Measurements from ENCODE around the gene NKD2. TPM values are rescaled to one million over a fixed set of nuclear protein-coding genes. Genes with fewer than 3 reads are reported as not detected.

Gene NKD2
- polyA plus RNA-seq, 1 donor from 2014 or later, result not detected

GRCh38 chr5:1001406-1002270 lies 7.0 kb upstream of the NKD2 start:
- H3K36me3 Mint-ChIP-seq, result no peaks in the 10 kb centered on the region
- no peak overlapping the region for H3K27ac Mint-ChIP-seq
- no peaks in the 10 kb centered on the region for H3K9me3 Mint-ChIP-seq
- peak overlapping the region in 2 of 4 donors; percentile 12 to 17 for H3K4me3 Mint-ChIP-seq
- H3K4me1 Mint-ChIP-seq, result peaks cover 0 to 6% (median 5%) of the 10 kb centered on the region in 3 donors
- peaks cover 37% of the 10 kb centered on the region for H3K27me3 Mint-ChIP-seq

- no peaks in the 10 kb centered on the region for H3K36me3 Mint-ChIP-seq
- no peaks in the 10 kb centered on the region for H3K9me3 Mint-ChIP-seq
- H3K27me3 Mint-ChIP-seq, result peaks cover 42% of the 10 kb centered on the region
- peak overlapping the region in 1 of 4 donors; percentile 12 for H3K4me3 Mint-ChIP-seq
- no peak overlapping the region for H3K27ac Mint-ChIP-seq
- peaks cover 0 to 5% (median 5%) of the 10 kb centered on the region in 3 donors for H3K4me1 Mint-ChIP-seq
These were observed 6.4 kb upstream of the NKD2 start for GRCh38 chr5:1002271-1002546.

GRCh38 chr5:1002836-1003235 lies 5.8 kb upstream of the NKD2 start:
- Mint-ChIP-seq H3K9me3 (no peaks in the 10 kb centered on the region), H3K4me3 (peak overlapping the region in 1 of 4 donors; percentile 12), H3K36me3 (no peaks in the 10 kb centered on the region), H3K27ac (no peak overlapping the region), H3K4me1 (peaks cover under 1 to 7% (median 5%) of the 10 kb centered on the region in 3 donors), H3K27me3 (peaks cover 47% of the 10 kb centered on the region)

- Mint-ChIP-seq H3K27ac (no peak overlapping the region), H3K9me3 (no peaks in the 10 kb centered on the region), H3K4me1 (peaks cover 2 to 10% (median 6%) of the 10 kb centered on the region in 3 donors), H3K27me3 (peaks cover 51% of the 10 kb centered on the region), H3K4me3 (peak overlapping the region in 3 of 4 donors; percentile 12 to 63 (median 50)), H3K36me3 (no peaks in the 10 kb centered on the region)
These were observed 5.2 kb upstream of the NKD2 start for GRCh38 chr5:1003296-1003937.

- Mint-ChIP-seq H3K36me3 (no peaks in the 10 kb centered on the region), H3K27me3 (peaks cover 49% of the 10 kb centered on the region), H3K27ac (no peak overlapping the region), H3K4me1 (peaks cover 2 to 10% (median 6%) of the 10 kb centered on the region in 3 donors), H3K4me3 (peak overlapping the region in 3 of 4 donors; percentile 73 to 76 (median 73)), H3K9me3 (no peaks in the 10 kb centered on the region)
These were observed 3.9 kb upstream of the NKD2 start for GRCh38 chr5:1004461-1005248.

GRCh38 chr5:1005249-1005851 lies 3.3 kb upstream of the NKD2 start:
- H3K9me3 Mint-ChIP-seq, result no peaks in the 10 kb centered on the region
- H3K4me1 Mint-ChIP-seq, result peaks cover 2 to 10% (median 6%) of the 10 kb centered on the region in 3 donors
- no peak overlapping the region for H3K27ac Mint-ChIP-seq
- peaks cover 54% of the 10 kb centered on the region for H3K27me3 Mint-ChIP-seq
- peak overlapping the region in 1 of 4 donors; percentile 81 for H3K4me3 Mint-ChIP-seq
- H3K36me3 Mint-ChIP-seq, result no peaks in the 10 kb centered on the region

GRCh38 chr5:1005904-1006655 lies 2.5 kb upstream of the NKD2 start:
- Mint-ChIP-seq H3K27me3 (peaks cover 57% of the 10 kb centered on the region), H3K4me1 (peaks cover 2 to 10% (median 8%) of the 10 kb centered on the region in 3 donors), H3K9me3 (no peaks in the 10 kb centered on the region), H3K4me3 (peak overlapping the region in 3 of 4 donors; percentile 12 to 81 (median 15)), H3K27ac (peak overlapping the region in 1 of 3 donors; percentile 39), H3K36me3 (no peaks in the 10 kb centered on the region)

- no peaks in the 10 kb centered on the region for H3K9me3 Mint-ChIP-seq
- H3K4me3 Mint-ChIP-seq, result peak overlapping the region in 2 of 4 donors; percentile 13 to 54
- peak overlapping the region in 1 of 3 donors; percentile 39 for H3K27ac Mint-ChIP-seq
- H3K36me3 Mint-ChIP-seq, result no peaks in the 10 kb centered on the region
- peaks cover 63% of the 10 kb centered on the region for H3K27me3 Mint-ChIP-seq
- H3K4me1 Mint-ChIP-seq, result peaks cover 2 to 10% (median 9%) of the 10 kb centered on the region in 3 donors
These were observed 1.9 kb upstream of the NKD2 start for GRCh38 chr5:1006656-1007071.

GRCh38 chr5:1007221-1007680 lies 1.4 kb upstream of the NKD2 start:
- Mint-ChIP-seq H3K36me3 (no peaks in the 10 kb centered on the region), H3K9me3 (no peaks in the 10 kb centered on the region), H3K4me3 (peak overlapping the region in 3 of 4 donors; percentile 32 to 54 (median 54)), H3K27ac (peak overlapping the region in 1 of 3 donors; percentile 88), H3K27me3 (peaks cover 62% of the 10 kb centered on the region), H3K4me1 (peaks cover 2 to 10% (median 9%) of the 10 kb centered on the region in 3 donors)

GRCh38 chr5:1007681-1008450 lies 736 bp upstream of the NKD2 start:
- peaks cover 61% of the 10 kb centered on the region for H3K27me3 Mint-ChIP-seq
- no peaks in the 10 kb centered on the region for H3K36me3 Mint-ChIP-seq
- no peak overlapping the region for H3K27ac Mint-ChIP-seq

GRCh38 chr5:1009359-1010180 lies 968 bp downstream of the NKD2 start:
- H3K27me3 Mint-ChIP-seq, result peaks cover 47% of the 10 kb centered on the region
- H3K27ac Mint-ChIP-seq, result no peak overlapping the region
- H3K4me3 Mint-ChIP-seq, result peak overlapping the region in 2 of 4 donors; percentile 46 to 63
- H3K36me3 Mint-ChIP-seq, result no peaks in the 10 kb centered on the region
- no peaks in the 10 kb centered on the region for H3K9me3 Mint-ChIP-seq
- H3K4me1 Mint-ChIP-seq, result peaks cover 2 to 7% (median 5%) of the 10 kb centered on the region in 3 donors

More at GRCh38 chr5:1007681-1008450, 736 bp upstream of the NKD2 start:
- peaks cover 2 to 10% (median 9%) of the 10 kb centered on the region in 3 donors for H3K4me1 Mint-ChIP-seq
- no peaks in the 10 kb centered on the region for H3K9me3 Mint-ChIP-seq
- peak overlapping the region in 2 of 4 donors; percentile 55 to 70 for H3K4me3 Mint-ChIP-seq

GRCh38 chr5:1010181-1010510 lies 1.5 kb downstream of the NKD2 start:
- peaks cover 2 to 7% (median 5%) of the 10 kb centered on the region in 3 donors for H3K4me1 Mint-ChIP-seq
- peak overlapping the region in 1 of 4 donors; percentile 46 for H3K4me3 Mint-ChIP-seq
- H3K9me3 Mint-ChIP-seq, result no peaks in the 10 kb centered on the region
- H3K36me3 Mint-ChIP-seq, result no peaks in the 10 kb centered on the region
- H3K27me3 Mint-ChIP-seq, result peaks cover 47% of the 10 kb centered on the region
- no peak overlapping the region for H3K27ac Mint-ChIP-seq

All from IgD-negative memory B cell (primary cell).